ENCODE measurements around the gene ZCWPW1. TPM values are rescaled to one million over a fixed set of nuclear protein-coding genes. Genes with fewer than 3 reads are reported as not detected.

ZCWPW1 gene
- total and polyA plus RNA-seq, 3 donors from 2014 or later, result 83.5 to 145 (median 96.5) TPM

GRCh38 chr7:100430493-100431285 lies 2.2 kb upstream of the ZCWPW1 start:
- TF ChIP-seq CTCF (IDR thresholded peaks at IDR 0.05) (no peak), POLR2A (IDR thresholded peaks at IDR 0.05) (no peak)
- no peaks in the 10 kb centered on the region for H3K36me3 ChIP-seq (ENCODE audit: low read depth, missing control alignments)
- DNase-seq, result no peak
- H3K27me3 ChIP-seq, result no peaks in the 10 kb centered on the region
- peaks cover 31% of the 10 kb centered on the region for H3K4me1 ChIP-seq
- peak overlapping the region; percentile 85 to 94 for H3K4me3 ChIP-seq
- no peaks in the 10 kb centered on the region for H3K9me3 ChIP-seq
- 7 to 20% methylated on average over 22 to 31 of the region's 31 CpGs for WGBS, 2 donors
- intact Hi-C loops (cut with DNase I; ENCODE audit: low total_unique reads), result no loop called here
- H3K27ac ChIP-seq, result peak overlapping the region; percentile 99

GRCh38 chr7:100429637-100430492 lies 1.4 kb upstream of the ZCWPW1 start, which contains the start of gene MEPCE:
TSS of gene MEPCE (plus strand) at chr7:100429831. CDS start at chr7:100430019, 188 bp downstream.
- 0% methylated on average over 29 to 67 of the region's 95 CpGs for WGBS, 2 donors
- Histone ChIP-seq H3K9me3 (no peaks in the 10 kb centered on the region), H3K27me3 (no peaks in the 10 kb centered on the region), H3K27ac (peak within 1 kb of the TSS; percentile 99), H3K4me3 (peak within 1 kb of the TSS; percentile 85 to 94), H3K4me1 (peaks cover 23% of the 10 kb centered on the region), H3K36me3 (ENCODE audit: low read depth, missing control alignments) (no peaks in the 10 kb centered on the region)
- TF ChIP-seq POLR2A (IDR thresholded peaks at IDR 0.05), result peak; percentile 39
- TF ChIP-seq CTCF (IDR thresholded peaks at IDR 0.05), result no peak
- intact Hi-C loops (cut with DNase I; ENCODE audit: low total_unique reads), result no loop called here
- peak; percentile 97 for DNase-seq

GRCh38 chr7:100428967-100429636 lies 599 bp upstream of the ZCWPW1 start:
- Histone ChIP-seq H3K4me1 (peaks cover 23% of the 10 kb centered on the region), H3K27ac (peak overlapping the region; percentile 99), H3K36me3 (ENCODE audit: low read depth, missing control alignments) (no peaks in the 10 kb centered on the region), H3K9me3 (no peaks in the 10 kb centered on the region), H3K27me3 (no peaks in the 10 kb centered on the region), H3K4me3 (peak overlapping the region; percentile 85 to 94)
- WGBS, 2 donors, result 0 to 1% methylated on average over 35 to 40 of the region's 40 CpGs
- peak in 2 of 3 experiments; percentile 56 to 71 for TF ChIP-seq CTCF (IDR thresholded peaks at IDR 0.05)
- peak; percentile 4 for TF ChIP-seq POLR2A (IDR thresholded peaks at IDR 0.05)
- intact Hi-C loops (cut with DNase I; ENCODE audit: low total_unique reads), result no loop called here
- peak; percentile 100 for DNase-seq

DNA sequence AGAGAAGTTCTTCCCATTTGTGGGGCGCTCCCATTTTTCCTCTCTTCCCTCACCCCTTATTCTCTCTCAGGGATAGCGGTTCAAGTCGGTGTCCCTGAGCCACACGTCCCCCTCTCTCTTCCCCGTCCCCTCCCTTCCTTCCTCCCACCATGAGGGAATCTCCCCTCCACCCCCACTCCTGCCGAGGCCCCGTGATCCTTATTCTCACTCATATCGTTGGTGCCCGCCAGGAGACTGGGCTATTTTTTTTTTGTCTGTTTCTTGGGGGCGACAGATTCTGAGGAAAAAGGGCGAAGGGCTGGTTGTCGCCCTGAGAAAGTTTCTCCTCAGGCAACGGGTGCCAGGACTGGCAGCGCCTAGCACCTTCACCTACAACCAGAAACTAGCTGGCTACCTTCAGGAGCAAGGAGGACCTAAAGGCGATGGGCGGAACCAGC lies 723 bp downstream of the ZCWPW1 start:
- TF ChIP-seq CTCF (IDR thresholded peaks at IDR 0.05) (no peak), POLR2A (IDR thresholded peaks at IDR 0.05) (no peak)
- Histone ChIP-seq H3K27me3 (no peaks in the 10 kb centered on the region), H3K4me1 (peaks cover 23% of the 10 kb centered on the region), H3K27ac (peak overlapping the region; percentile 99), H3K36me3 (ENCODE audit: low read depth, missing control alignments) (no peaks in the 10 kb centered on the region), H3K9me3 (no peaks in the 10 kb centered on the region), H3K4me3 (peak overlapping the region; percentile 85 to 94)
- WGBS, 2 donors, result 36 to 39% methylated on average over 16 of the region's 16 CpGs
- intact Hi-C loops (cut with DNase I; ENCODE audit: low total_unique reads), result no loop called here
- no peak for DNase-seq

Data from testis (tissue), 3 donors.